Measurements from ENCODE around the gene SYNC. TPM values are rescaled to one million over a fixed set of nuclear protein-coding genes. Genes with fewer than 3 reads are reported as not detected.
A peak's percentile ranks its signal among the peaks of the same experiment; 100 is the strongest.

The SYNC gene
- total RNA-seq, 2 donors from 2014 or later = 2.3 to 4.9 TPM

DNA sequence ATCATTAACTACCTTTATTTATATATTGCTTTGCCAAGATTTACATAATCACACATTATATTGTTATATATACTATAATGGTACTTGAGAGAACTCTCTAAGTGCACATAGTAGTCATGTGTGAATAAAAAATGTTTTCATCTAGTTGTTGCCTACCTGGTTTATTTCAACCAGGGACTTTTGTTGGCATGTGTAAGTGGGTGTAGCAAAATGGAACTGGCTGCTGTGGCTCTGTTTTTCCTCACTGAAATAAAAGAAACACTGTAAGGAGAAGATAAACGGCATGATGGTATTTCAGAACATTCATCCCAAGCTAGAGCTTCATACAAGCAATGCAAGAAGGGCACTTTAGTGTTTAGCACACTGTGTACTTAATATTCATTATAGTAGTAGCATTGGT is 36.7 kb downstream of the SYNC start:
- Histone ChIP-seq H3K27me3 (no peaks in the 10 kb centered on the region), H3K9me3 (no peaks in the 10 kb centered on the region), H3K4me1 (peaks cover 3% of the 10 kb centered on the region), H3K36me3 (replicated peaks in 1 of 2; ENCODE audit: insufficient read depth in 1 of 2, low read depth in 2 of 2) (peaks cover 9 to 44% of the 10 kb centered on the region in 2 donors), H3K4me3 (no peak overlapping the region), H3K27ac (no peak overlapping the region)
- intact Hi-C loops (cut with DNase I) = no loop called here
- ATAC-seq (no peak), DNase-seq (no peak)
- TF ChIP-seq POLR2A (IDR thresholded peaks at IDR 0.05) = no peak
- TF ChIP-seq, protein P1, sequence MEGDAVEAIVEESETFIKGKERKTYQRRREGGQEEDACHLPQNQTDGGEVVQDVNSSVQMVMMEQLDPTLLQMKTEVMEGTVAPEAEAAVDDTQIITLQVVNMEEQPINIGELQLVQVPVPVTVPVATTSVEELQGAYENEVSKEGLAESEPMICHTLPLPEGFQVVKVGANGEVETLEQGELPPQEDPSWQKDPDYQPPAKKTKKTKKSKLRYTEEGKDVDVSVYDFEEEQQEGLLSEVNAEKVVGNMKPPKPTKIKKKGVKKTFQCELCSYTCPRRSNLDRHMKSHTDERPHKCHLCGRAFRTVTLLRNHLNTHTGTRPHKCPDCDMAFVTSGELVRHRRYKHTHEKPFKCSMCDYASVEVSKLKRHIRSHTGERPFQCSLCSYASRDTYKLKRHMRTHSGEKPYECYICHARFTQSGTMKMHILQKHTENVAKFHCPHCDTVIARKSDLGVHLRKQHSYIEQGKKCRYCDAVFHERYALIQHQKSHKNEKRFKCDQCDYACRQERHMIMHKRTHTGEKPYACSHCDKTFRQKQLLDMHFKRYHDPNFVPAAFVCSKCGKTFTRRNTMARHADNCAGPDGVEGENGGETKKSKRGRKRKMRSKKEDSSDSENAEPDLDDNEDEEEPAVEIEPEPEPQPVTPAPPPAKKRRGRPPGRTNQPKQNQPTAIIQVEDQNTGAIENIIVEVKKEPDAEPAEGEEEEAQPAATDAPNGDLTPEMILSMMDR (IDR thresholded peaks at IDR 0.05) = no peak
- WGBS, 2 donors = 38 to 46% methylated on average over 1 of the region's 1 CpG

DNA sequence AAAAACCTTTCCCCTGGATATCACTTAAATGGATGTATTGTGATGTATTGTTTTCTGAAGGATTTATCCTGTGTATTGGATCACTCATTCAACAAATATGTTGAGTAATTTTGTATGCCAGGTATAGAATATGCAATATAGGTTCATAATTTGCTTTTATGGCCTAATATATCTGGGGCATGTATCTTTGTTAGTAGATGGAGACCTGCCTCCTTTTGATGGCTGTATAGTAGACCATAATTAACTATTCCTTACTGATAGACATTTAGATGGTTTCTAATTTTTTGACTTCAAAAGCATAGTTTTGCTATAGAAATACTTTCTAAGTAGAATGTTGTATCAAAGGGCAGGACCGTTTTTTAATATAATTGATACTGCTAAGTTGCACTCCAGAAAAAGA is 43.0 kb downstream of the SYNC start:
- DNase-seq = no peak
- no peak for TF ChIP-seq POLR2A (IDR thresholded peaks at IDR 0.05)
- TF ChIP-seq, protein P1 (IDR thresholded peaks at IDR 0.05) = no peak
- Histone ChIP-seq H3K27ac (no peak overlapping the region), H3K27me3 (no peaks in the 10 kb centered on the region), H3K36me3 (replicated peaks in 1 of 2; ENCODE audit: insufficient read depth in 1 of 2, low read depth in 2 of 2) (peaks cover 16 to 25% of the 10 kb centered on the region in 2 donors), H3K4me3 (no peak overlapping the region), H3K9me3 (no peaks in the 10 kb centered on the region), H3K4me1 (peaks cover 16% of the 10 kb centered on the region)
- ATAC-seq = no peak
- intact Hi-C loops (cut with DNase I) = no loop called here
- WGBS, 2 donors = 88 to 95% methylated on average over 1 of the region's 1 CpG

DNA sequence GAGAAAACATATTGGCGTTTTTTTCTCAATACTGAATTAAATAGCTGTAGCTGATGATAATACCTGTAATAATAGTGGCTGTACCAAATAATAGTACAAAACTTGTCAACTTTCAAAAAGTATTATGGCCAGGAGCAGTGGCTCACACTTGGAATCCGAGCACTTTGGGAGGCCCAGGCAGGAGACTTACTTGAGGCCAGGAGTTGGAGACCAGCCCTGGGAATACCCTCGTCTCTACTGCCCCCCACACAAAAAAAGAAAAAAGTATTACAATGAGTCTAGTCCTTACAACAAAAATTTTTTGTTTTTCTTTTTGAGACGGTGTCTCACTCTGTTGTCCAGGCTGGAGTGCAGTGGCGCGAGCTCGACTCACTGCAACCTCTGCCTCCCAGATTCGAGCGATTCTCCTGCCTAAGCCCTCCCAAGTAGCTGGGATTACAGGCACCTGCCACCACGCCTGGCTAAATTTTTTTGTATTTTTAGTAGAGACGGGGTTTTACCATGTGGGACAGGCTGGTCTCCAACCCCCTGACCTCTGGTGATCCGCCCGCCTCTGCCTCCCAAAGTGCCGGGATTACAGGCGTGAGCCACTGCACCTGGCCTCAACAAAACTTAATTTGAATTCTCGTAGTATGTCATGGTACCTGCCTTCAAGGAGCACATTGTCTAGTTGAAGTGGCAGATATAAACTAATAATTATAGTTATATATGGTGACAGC is 50.2 kb downstream of the SYNC start:
- peak overlapping the region in 1 of 2 donors; percentile 66 for H3K4me3 ChIP-seq
- H3K27me3 ChIP-seq = no peaks in the 10 kb centered on the region
- H3K36me3 ChIP-seq (replicated peaks in 1 of 2; ENCODE audit: insufficient read depth in 1 of 2, low read depth in 2 of 2) = peaks cover 2 to 7% of the 10 kb centered on the region in 2 donors
- intact Hi-C loops (cut with DNase I) = no loop called here
- H3K27ac ChIP-seq = peak overlapping the region in 2 of 4 donors; percentile 99 to 100
- 84 to 86% methylated on average over 16 of the region's 16 CpGs for WGBS, 2 donors
- DNase-seq = no peak
- no peak for ATAC-seq
- TF ChIP-seq POLR2A (IDR thresholded peaks at IDR 0.05) = no peak
- TF ChIP-seq, protein P1 (IDR thresholded peaks at IDR 0.05) = no peak
- H3K4me1 ChIP-seq = peaks cover 54% of the 10 kb centered on the region
- H3K9me3 ChIP-seq = no peaks in the 10 kb centered on the region

DNA sequence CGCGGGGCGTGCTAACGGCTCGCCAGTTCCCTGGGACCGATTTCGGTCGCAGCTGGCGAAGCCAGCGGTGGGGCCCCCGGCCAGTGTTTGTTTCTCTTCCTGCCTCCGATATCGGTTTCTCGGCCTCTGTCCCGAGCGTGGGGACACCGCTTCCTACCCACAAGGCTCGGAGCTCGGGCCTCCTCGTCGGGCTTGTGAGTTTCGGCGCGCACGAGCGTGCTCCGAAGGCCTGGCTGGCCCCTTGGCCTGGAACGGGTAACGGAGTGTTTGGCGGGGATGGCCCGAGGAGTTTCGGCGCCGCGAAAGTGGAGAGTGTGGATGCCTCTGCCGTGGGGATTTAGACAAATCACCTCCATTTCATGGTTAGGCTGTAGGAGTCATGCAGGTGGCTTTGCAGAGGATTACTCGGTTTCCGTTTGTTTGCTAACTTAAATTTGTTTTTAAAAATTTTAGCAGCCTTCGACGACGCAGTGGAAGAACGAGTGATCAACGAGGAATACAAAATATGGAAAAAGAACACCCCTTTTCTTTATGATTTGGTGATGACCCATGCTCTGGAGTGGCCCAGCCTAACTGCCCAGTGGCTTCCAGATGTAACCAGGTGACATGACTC is 51.0 kb downstream of the SYNC start:
- peak overlapping the region; percentile 32 to 66 for H3K4me3 ChIP-seq
- 0 to 4% methylated on average over 21 to 43 of the region's 43 CpGs for WGBS, 2 donors
- H3K9me3 ChIP-seq = no peaks in the 10 kb centered on the region
- DNase-seq = no peak
- ATAC-seq = peak; percentile 5
- H3K4me1 ChIP-seq = peaks cover 54% of the 10 kb centered on the region
- H3K36me3 ChIP-seq (replicated peaks in 1 of 2; ENCODE audit: insufficient read depth in 1 of 2, low read depth in 2 of 2) = peaks cover 0 to 2% of the 10 kb centered on the region in 2 donors
- H3K27ac ChIP-seq = peak overlapping the region; percentile 97 to 100 (median 98)
- no peaks in the 10 kb centered on the region for H3K27me3 ChIP-seq
- intact Hi-C loops (cut with DNase I) = no loop called here
- TF ChIP-seq, protein P1 (IDR thresholded peaks at IDR 0.05) = no peak
- no peak for TF ChIP-seq POLR2A (IDR thresholded peaks at IDR 0.05)

Measured in body of pancreas (tissue), 4 donors.